Activated T-cell treated with anti-CD3 and anti-CD28 coated beads, Interleukin-2, amount 50 U/mL, for 1 hour (primary cell): ENCODE data around the gene OR10A7.
"Not testable (repeated sequence)": the region's sequence is repeated elsewhere in the genome, so short reads cannot be mapped to it uniquely, and the experiment has no call there.

Experiments used
- DNase-seq: peaks from one replicate; pipeline ENCODE4 v3.0.0-alpha.2; 2020

Gene OR10A7, protein sequence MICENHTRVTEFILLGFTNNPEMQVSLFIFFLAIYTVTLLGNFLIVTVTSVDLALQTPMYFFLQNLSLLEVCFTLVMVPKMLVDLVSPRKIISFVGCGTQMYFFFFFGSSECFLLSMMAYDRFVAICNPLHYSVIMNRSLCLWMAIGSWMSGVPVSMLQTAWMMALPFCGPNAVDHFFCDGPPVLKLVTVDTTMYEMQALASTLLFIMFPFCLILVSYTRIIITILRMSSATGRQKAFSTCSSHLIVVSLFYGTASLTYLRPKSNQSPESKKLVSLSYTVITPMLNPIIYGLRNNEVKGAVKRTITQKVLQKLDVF

DNA sequence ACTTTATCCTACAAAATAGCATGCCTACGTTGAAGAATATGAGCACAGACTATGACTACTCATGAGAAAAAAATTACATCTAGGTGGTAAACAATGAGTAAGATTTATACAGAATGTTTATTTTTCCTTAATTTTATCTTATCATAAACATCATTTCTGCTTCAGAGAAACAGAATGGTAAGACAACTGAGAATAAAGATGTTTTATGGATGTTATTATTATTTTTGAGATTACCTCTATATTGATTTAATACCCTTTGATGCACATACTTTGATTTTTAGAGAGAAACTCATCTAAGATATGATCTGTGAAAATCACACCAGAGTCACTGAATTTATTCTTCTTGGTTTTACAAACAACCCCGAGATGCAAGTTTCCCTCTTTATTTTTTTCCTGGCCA lies at the start of gene OR10A7:
TSS of gene OR10A7 (plus strand) at position 301 of the 400 bp plus-strand sequence. CDS start at position 301, 0 bp downstream.
- DNase-seq, result no peak

GRCh38 chr12:55171445-55171844 lies 49.4 kb upstream of the OR10A7 start:
- no peak for DNase-seq

GRCh38 chr12:55171846-55172245 lies 49.0 kb upstream of the OR10A7 start:
- not testable (repeated sequence) for DNase-seq

DNA sequence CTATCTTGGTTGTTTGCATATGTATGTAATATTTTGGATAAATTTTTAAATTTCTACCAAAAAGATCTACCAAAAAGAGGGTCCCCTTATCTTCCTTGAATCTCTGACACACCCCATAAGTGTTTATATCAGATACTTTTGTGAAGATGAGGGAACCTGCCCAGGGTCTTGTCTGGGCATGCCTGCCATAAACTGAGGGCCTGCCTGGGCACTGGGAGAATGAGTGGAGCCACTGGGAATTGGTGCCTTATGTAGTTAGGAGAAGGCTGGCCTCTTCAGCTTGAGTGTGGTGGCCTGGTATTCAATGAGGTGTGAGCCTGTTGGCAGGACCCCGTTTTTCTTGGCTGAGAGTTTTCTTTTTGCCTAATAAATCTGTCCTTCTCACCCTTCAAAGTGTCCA lies 48.1 kb upstream of the OR10A7 start:
- DNase-seq, result no peak

- DNase-seq, result no peak
Measured at GRCh38 chr12:55173456-55173855, 47.4 kb upstream of the OR10A7 start.

- DNase-seq, result no peak
Measured at GRCh38 chr12:55188573-55188972, 32.3 kb upstream of the OR10A7 start.

DNA sequence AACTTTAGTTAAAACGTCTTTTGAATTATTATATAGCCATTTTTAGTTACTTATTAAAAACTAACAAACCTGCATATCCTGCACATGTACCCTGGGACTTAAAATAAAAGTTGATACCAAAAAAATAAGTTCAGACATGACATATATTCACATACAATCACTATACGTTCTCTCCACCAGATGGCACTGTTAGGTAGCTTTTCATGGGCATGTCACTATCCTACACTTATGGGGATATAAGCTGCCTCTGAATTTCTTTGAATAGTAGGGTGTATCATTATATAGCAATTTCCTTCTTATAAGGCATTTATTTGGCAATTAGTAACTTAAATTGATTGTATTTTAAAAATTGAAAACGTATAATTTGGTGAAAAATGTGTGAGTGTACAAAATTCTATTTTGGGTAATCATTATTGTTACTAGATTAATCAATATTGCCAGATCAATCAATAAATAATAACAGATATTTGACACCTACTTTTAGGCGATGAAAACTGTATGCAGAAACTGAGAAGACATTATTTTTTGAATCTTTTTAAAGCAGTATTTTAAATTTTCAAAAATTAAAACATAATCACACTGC lies 31.8 kb upstream of the OR10A7 start:
- DNase-seq, result no peak

GRCh38 chr12:55194382-55194781 lies 26.4 kb upstream of the OR10A7 start:
- no peak for DNase-seq

GRCh38 chr12:55226523-55226922 lies 5.7 kb downstream of the OR10A7 start:
- DNase-seq, result no peak

- no peak for DNase-seq
Measured at GRCh38 chr12:55227643-55228042, 6.8 kb downstream of the OR10A7 start.

DNA sequence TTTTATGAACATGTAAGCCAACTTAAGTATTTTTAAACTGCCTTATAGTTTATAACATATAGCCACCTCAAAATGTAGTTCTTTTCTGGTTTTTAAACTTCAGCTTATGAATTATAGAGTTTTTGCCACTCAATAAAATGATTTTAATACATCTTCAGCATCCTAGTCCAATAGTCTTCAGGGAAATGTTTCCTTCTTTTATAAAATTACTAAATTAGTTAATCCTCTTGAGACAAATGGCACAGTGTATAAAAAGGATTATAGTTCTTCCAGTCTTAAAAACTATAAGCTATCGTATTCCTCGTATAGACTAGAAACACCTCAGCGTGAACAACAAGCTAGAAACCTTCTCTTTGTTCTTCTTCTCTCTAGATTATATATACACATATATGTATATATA lies 23.5 kb downstream of the OR10A7 start, which contains the start of gene OR6C74:
TSS of gene OR6C74 (plus strand) at position 301 of the 400 bp plus-strand sequence. CDS start 2,679 bp downstream, outside the sequence.
- no peak for DNase-seq

- no peak for DNase-seq
Measured at GRCh38 chr12:55246159-55246558, 25.3 kb downstream of the OR10A7 start.

DNA sequence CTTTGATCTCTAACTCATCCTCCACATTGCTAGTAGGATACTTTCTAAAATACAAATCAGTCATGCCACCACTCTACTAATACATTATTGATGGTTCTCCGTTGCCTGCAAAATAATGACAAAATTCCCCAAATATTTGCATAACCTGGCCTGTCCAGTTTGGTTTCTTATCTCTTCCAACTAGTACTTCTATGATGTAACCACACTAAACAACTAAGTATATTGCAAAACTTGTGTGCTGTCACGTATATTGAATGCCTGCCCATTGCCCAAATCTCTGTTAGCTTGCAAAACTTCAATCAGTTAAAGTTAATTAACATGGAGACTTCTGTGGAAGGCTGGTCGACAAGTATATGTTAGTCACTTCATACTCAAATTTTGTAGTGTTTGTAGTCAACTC lies 30.1 kb downstream of the OR10A7 start:
- no peak for DNase-seq

DNA sequence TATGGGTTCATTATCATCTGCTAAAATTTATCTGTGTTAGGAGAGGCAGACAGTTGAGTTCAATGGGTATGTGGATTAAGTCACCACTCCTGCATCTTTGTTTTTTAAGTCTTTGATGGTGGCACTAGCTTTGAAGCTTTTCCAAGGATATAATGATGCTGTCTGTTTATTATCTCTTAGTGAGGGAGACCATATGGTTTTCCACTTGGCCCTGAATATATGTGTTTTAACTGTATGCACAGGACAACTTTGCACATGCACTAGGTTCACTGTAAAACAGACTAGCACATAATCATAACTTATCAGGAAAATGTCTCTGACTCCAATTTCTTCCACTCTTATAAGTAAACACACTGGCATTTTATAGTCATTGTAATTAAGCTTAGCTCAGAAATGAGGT lies 32.5 kb downstream of the OR10A7 start:
- no peak for DNase-seq

GRCh38 chr12:55256831-55257230 lies 36.0 kb downstream of the OR10A7 start:
- no peak for DNase-seq

GRCh38 chr12:55258303-55258702 lies 37.5 kb downstream of the OR10A7 start:
- no peak for DNase-seq
